ENCODE measurements around the gene ATG2B. TPM values are rescaled to one million over a fixed set of nuclear protein-coding genes. Genes with fewer than 3 reads are reported as not detected.

ATG2B gene
- total RNA-seq, 1 experiment from 2014 or later, result 11.6 TPM

- peaks cover 12% of the 10 kb centered on the region for H3K4me1 ChIP-seq (ENCODE audit: insufficient read depth, low read length)
- ChIA-PET POLR2A (ENCODE audit: unreplicated experiment) (no interaction called here), CTCF (interaction anchor here (0.6 kb wide), 1 partner anchor 811 kb away, joined by 4 read pairs; no protein-coding TSS in a partner anchor)
- H3K27ac ChIP-seq (ENCODE audit: low read length), result no peak overlapping the region
- H3K79me2 ChIP-seq (ENCODE audit: low read length), result no peaks in the 10 kb centered on the region
- H4K20me1 ChIP-seq (ENCODE audit: low read length), result no peaks in the 10 kb centered on the region
- intact Hi-C loops (cut with micrococcal nuclease), result no loop called here
- H3K36me3 ChIP-seq (ENCODE audit: low read depth, low read length), result no peaks in the 10 kb centered on the region
- no peak for ATAC-seq
- no peak overlapping the region for H3K4me3 ChIP-seq (ENCODE audit: low read length)
- H3F3A ChIP-seq (ENCODE audit: low read length, unreplicated experiment), result no peaks in the 10 kb centered on the region
- no peak overlapping the region for H2AFZ ChIP-seq (ENCODE audit: low read length)
- H3K9me3 ChIP-seq (ENCODE audit: low read length), result no peaks in the 10 kb centered on the region
- H3K27me3 ChIP-seq (ENCODE audit: low read length), result no peaks in the 10 kb centered on the region
- H3K9ac ChIP-seq (ENCODE audit: low read length), result no peak overlapping the region
- no peaks in the 10 kb centered on the region for H3K9me2 ChIP-seq (replicated peaks; ENCODE audit: low read length)
- H3K4me2 ChIP-seq (ENCODE audit: low read length), result no peak overlapping the region
- TF ChIP-seq EZH2phosphoT487 (IDR thresholded peaks at IDR 0.05; ENCODE audit: borderline replicate concordance, low read length) (no peak), EZH2 (IDR thresholded peaks at IDR 0.05; ENCODE audit: low read length, unreplicated experiment) (no peak), CTCF (conservative IDR thresholded peaks at IDR 0.05; ENCODE audit: low read depth, low read length) (no peak)
- BruUV-seq (replicated peaks), result no TSS peak
- no peak for DNase-seq
Observed at GRCh38 chr14:96263347-96264199, 99.6 kb downstream of the ATG2B start.

GRCh38 chr14:96261772-96262655, 101.1 kb downstream of the ATG2B start:
- H3K27me3 ChIP-seq (ENCODE audit: low read length), result peaks cover 2% of the 10 kb centered on the region; the same call in 1 of the 2 replicates
- H3F3A ChIP-seq (ENCODE audit: low read length, unreplicated experiment), result no peaks in the 10 kb centered on the region
- no peaks in the 10 kb centered on the region; the same call in 1 of the 2 replicates for H3K4me1 ChIP-seq (ENCODE audit: insufficient read depth, low read length)
- intact Hi-C loops (cut with micrococcal nuclease), result no loop called here
- no peak overlapping the region for H3K9ac ChIP-seq (ENCODE audit: low read length)
- H4K20me1 ChIP-seq (ENCODE audit: low read length), result no peaks in the 10 kb centered on the region
- H3K4me2 ChIP-seq (ENCODE audit: low read length), result no peak overlapping the region
- DNase-seq, result no peak
- H3K9me2 ChIP-seq (replicated peaks; ENCODE audit: low read length), result no peaks in the 10 kb centered on the region
- no peaks in the 10 kb centered on the region for H3K9me3 ChIP-seq (ENCODE audit: low read length)
- no peaks in the 10 kb centered on the region for H3K36me3 ChIP-seq (ENCODE audit: low read depth, low read length)
- ATAC-seq, result peak; percentile 11; the same call in 1 of the 2 replicates
- BruUV-seq (replicated peaks), result no TSS peak
- H3K79me2 ChIP-seq (ENCODE audit: low read length), result no peaks in the 10 kb centered on the region
- H3K27ac ChIP-seq (ENCODE audit: low read length), result no peak overlapping the region
- no peak for TF ChIP-seq EZH2 (IDR thresholded peaks at IDR 0.05; ENCODE audit: low read length, unreplicated experiment)
- TF ChIP-seq CTCF (conservative IDR thresholded peaks at IDR 0.05; ENCODE audit: low read depth, low read length), result 0 out of 2 replicates have a peak, but pooled peaks have one; percentile 14
- TF ChIP-seq EZH2phosphoT487 (IDR thresholded peaks at IDR 0.05; ENCODE audit: borderline replicate concordance, low read length), result no peak
- ChIA-PET CTCF (no interaction called here), POLR2A (ENCODE audit: unreplicated experiment) (no interaction called here)
- H2AFZ ChIP-seq (ENCODE audit: low read length), result no peak overlapping the region
- H3K4me3 ChIP-seq (ENCODE audit: low read length), result no peak overlapping the region
